ENCODE results near the gene VGLL4. TPM values are rescaled to one million over a fixed set of nuclear protein-coding genes. Genes with fewer than 3 reads are reported as not detected.

VGLL4 gene
- total RNA-seq, 1 experiment from 2014 or later, result 26.9 TPM

GRCh38 chr3:11654166-11654565, 10.5 kb upstream of the VGLL4 start:
- ChIA-PET POLR2A (no interaction called here), RAD21 (ENCODE audit: low non-redundant PET in 1 of 2, low total read pairs in 2 of 2, uncharacterized antibody in 2 of 2, unreplicated experiment in 2 of 2) (no interaction called here), CTCF (no interaction called here)
- H2AFZ ChIP-seq (ENCODE audit: low read depth, low read length, poor library complexity, severe bottlenecking), result no peak overlapping the region
- intact Hi-C loops (cut with micrococcal nuclease), result loop anchor here (5.0 to 10.0 kb wide), 3 partner anchors 417 to 592 kb away; partner anchors contain the start of gene HRH1
- no peak overlapping the region for H3K9ac ChIP-seq (ENCODE audit: low read length)
- H3K4me1 ChIP-seq (ENCODE audit: control insufficient read depth in 1 of 2, insufficient read depth in 2 of 2, low read length in 2 of 2), result no peaks in the 10 kb centered on the region
- H3K4me3 ChIP-seq (replicated peaks in 1 of 2; ENCODE audit: low read depth in 1 of 2, low read length in 2 of 2), result no peak overlapping the region
- no TSS peak for BruUV-seq (replicated peaks)
- ATAC-seq (no peak), DNase-seq (ENCODE audit: low read depth, low spot score) (no peak)
- peaks cover 16% of the 10 kb centered on the region; the same call in 1 of the 2 replicates for H3K79me2 ChIP-seq (ENCODE audit: insufficient read depth, low read length)
- H3K4me2 ChIP-seq (ENCODE audit: low read length), result no peak overlapping the region
- H3K27ac ChIP-seq (ENCODE audit: low read depth, low read length), result no peak overlapping the region
- TF ChIP-seq, protein P1, sequence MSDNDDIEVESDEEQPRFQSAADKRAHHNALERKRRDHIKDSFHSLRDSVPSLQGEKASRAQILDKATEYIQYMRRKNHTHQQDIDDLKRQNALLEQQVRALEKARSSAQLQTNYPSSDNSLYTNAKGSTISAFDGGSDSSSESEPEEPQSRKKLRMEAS (IDR thresholded peaks at IDR 0.05), result no peak
- TF ChIP-seq EZH2 (IDR thresholded peaks at IDR 0.05), result no peak
- TF ChIP-seq SIN3A (IDR thresholded peaks at IDR 0.05; ENCODE audit: low read depth), result no peak
- no peak for TF ChIP-seq CTCF (IDR thresholded peaks at IDR 0.05 in 2 of 3, conservative IDR thresholded peaks at IDR 0.05 in 1 of 3; ENCODE audit: borderline replicate concordance in 1 of 3, insufficient read depth in 1 of 3, low read depth in 2 of 3, low read length in 2 of 3)
- TF ChIP-seq EGR1 (IDR thresholded peaks at IDR 0.05; ENCODE audit: low read depth), result no peak
- TF ChIP-seq SP1 (IDR thresholded peaks at IDR 0.05; ENCODE audit: low read depth), result no peak
- TF ChIP-seq CBX3 (IDR thresholded peaks at IDR 0.05; ENCODE audit: low read depth), result no peak
- TF ChIP-seq POLR2A (IDR thresholded peaks at IDR 0.05; ENCODE audit: borderline replicate concordance, extremely low read depth, insufficient read depth, insufficient read length), result no peak
- TF ChIP-seq RAD21 (IDR thresholded peaks at IDR 0.05; ENCODE audit: low read depth), result no peak
- no peak for TF ChIP-seq ATF3 (IDR thresholded peaks at IDR 0.05)
- TF ChIP-seq TCF7L2 (IDR thresholded peaks at IDR 0.05; ENCODE audit: borderline replicate concordance, extremely low read depth, insufficient read depth, insufficient read length), result no peak
- no peak for TF ChIP-seq FOSL1 (IDR thresholded peaks at IDR 0.05; ENCODE audit: low read depth)
- TF ChIP-seq ZBTB33 (IDR thresholded peaks at IDR 0.05; ENCODE audit: extremely low read depth, insufficient replicate concordance, low read length), result no peak
- TF ChIP-seq ZFX (IDR thresholded peaks at IDR 0.05), result no peak
- no peaks in the 10 kb centered on the region for H3K9me3 ChIP-seq (ENCODE audit: control insufficient read depth in 1 of 2, insufficient read depth in 1 of 2, low read depth in 1 of 2, low read length in 2 of 2)
- H4K20me1 ChIP-seq (ENCODE audit: insufficient read depth), result peaks cover 8% of the 10 kb centered on the region; the same call in 1 of the 2 replicates
- no peaks in the 10 kb centered on the region for H3K36me3 ChIP-seq (ENCODE audit: control insufficient read depth in 1 of 2, insufficient read depth in 2 of 2, low read length in 2 of 2)
- H3K9me2 ChIP-seq (ENCODE audit: insufficient read depth), result no peaks in the 10 kb centered on the region
- H3K27me3 ChIP-seq (ENCODE audit: insufficient read depth, low read length), result no peaks in the 10 kb centered on the region
